Measurements from ENCODE around the gene EIF2B5.
A peak's percentile ranks its signal among the peaks of the same experiment; 100 is the strongest.
"Not testable (repeated sequence)": the region's sequence is repeated elsewhere in the genome, so short reads cannot be mapped to it uniquely, and the experiment has no call there.

Gene EIF2B5

DNA sequence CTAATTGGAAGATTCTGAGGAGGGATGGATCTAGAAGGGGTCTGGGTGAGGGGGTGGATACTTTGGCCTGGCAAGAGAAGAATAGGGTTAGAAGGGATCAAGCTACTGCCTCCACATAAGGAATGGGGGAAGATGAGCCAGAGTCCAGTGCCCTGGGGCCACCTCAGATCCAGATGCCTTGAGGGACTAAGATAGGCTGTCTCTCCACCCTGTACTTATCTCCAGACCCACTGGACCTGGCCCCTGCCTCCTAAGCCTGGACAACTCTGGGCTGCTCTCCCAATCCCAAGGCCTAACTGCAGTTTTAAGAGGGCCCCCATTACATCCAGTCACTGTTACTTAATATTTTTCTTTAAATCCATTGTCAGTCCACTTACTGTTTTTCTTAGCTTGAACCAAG lies 22.0 kb downstream of the EIF2B5 start:
- H3K36me3 ChIP-seq, result peaks cover 4% of the 10 kb centered on the region; the same call in 1 of the 2 replicates
- DNase-seq, result no peak
- peak overlapping the region; percentile 95 for H3K4me3 ChIP-seq (ENCODE audit: low read depth, low read length)
- no peaks in the 10 kb centered on the region for H3K9me3 ChIP-seq
- no peaks in the 10 kb centered on the region for H3K27me3 ChIP-seq
- TF ChIP-seq, protein P1, sequence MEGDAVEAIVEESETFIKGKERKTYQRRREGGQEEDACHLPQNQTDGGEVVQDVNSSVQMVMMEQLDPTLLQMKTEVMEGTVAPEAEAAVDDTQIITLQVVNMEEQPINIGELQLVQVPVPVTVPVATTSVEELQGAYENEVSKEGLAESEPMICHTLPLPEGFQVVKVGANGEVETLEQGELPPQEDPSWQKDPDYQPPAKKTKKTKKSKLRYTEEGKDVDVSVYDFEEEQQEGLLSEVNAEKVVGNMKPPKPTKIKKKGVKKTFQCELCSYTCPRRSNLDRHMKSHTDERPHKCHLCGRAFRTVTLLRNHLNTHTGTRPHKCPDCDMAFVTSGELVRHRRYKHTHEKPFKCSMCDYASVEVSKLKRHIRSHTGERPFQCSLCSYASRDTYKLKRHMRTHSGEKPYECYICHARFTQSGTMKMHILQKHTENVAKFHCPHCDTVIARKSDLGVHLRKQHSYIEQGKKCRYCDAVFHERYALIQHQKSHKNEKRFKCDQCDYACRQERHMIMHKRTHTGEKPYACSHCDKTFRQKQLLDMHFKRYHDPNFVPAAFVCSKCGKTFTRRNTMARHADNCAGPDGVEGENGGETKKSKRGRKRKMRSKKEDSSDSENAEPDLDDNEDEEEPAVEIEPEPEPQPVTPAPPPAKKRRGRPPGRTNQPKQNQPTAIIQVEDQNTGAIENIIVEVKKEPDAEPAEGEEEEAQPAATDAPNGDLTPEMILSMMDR (IDR thresholded peaks at IDR 0.05; ENCODE audit: low read depth, low read length), result no peak
- H3K4me1 ChIP-seq, result peaks cover 4% of the 10 kb centered on the region; the same call in 1 of the 2 replicates

DNA sequence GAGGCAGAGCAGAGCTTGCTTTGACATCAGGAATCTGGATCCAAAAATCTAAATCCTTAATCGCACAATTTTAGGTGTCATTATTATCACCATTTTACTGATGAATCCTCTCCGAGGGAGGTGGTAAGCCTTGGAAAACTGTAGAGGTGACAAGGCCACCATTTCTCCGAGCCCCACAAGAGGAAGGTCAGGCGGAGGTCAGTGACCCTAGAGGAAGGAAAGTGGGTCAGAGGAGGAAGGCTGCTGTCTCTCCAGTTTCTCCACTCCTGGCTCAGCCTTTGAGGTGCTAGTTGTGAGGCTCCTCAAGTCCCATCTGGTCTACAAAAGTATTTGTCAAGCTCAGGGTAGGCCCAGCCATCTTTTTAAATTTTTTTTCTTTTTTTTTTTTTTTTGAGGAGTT lies 23.2 kb downstream of the EIF2B5 start:
- no peak for DNase-seq
- Histone ChIP-seq H3K4me3 (ENCODE audit: low read depth, low read length) (no peak overlapping the region), H3K36me3 (peaks cover 9% of the 10 kb centered on the region), H3K27me3 (no peaks in the 10 kb centered on the region), H3K4me1 (peaks cover 4% of the 10 kb centered on the region; the same call in 1 of the 2 replicates), H3K9me3 (no peaks in the 10 kb centered on the region)
- TF ChIP-seq, protein P1 (IDR thresholded peaks at IDR 0.05; ENCODE audit: low read depth, low read length), result no peak

DNA sequence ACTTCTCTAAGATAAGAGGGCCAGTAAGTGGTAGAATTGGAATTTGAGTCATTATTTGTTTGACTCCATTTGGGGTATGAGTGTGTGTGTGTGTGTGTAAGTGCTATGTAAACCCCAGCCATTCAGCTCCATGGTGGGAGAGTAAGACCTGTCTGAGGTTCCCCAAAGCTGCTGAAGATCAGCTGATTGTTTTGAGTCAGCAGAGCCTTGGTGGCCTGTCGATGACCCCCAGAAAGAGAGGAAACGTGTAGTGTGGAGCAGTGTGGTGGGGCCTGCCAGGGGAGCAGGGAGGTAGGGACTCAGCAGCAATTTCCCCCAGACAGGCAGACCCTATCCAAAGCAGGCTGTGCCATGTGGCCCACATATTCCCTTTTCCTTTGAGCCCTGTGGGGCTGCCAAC lies 25.3 kb downstream of the EIF2B5 start:
- H3K27me3 ChIP-seq, result no peaks in the 10 kb centered on the region
- no peaks in the 10 kb centered on the region for H3K9me3 ChIP-seq
- no peak overlapping the region for H3K4me3 ChIP-seq (ENCODE audit: low read depth, low read length)
- TF ChIP-seq, protein P1 (IDR thresholded peaks at IDR 0.05; ENCODE audit: low read depth, low read length), result no peak
- peaks cover 4% of the 10 kb centered on the region; the same call in 1 of the 2 replicates for H3K4me1 ChIP-seq
- no peak for DNase-seq
- peaks cover 29% of the 10 kb centered on the region for H3K36me3 ChIP-seq

DNA sequence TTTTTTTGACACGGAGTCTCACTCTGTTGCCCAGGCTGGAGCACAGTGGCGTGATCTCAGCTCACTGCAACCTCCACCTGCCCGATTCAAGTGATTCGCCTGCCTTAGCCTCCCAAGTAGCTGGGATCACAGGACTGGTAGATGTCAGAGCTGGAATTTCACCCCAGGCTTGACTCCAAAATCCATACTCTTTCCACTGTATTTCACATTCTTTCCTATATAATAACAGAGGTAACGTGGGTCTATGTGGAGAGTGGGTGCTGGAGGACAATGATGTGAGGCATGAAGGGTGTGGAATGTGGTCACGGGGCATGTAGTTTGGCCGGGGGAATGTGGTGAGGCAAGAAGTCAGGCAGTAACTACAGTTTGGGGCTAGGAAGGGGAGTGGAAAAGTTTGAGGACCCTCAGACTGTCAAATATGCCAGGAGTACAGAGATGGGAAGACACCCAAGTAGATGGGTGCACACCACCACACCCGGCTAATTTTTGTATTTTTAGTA lies 27.5 kb downstream of the EIF2B5 start:
- DNase-seq; H3K4me3 ChIP-seq (ENCODE audit: low read depth, low read length); H3K4me1 ChIP-seq; H3K9me3 ChIP-seq; H3K27me3 ChIP-seq: not testable (repeated sequence)
- H3K36me3 ChIP-seq, result peaks cover 45% of the 10 kb centered on the region

DNA sequence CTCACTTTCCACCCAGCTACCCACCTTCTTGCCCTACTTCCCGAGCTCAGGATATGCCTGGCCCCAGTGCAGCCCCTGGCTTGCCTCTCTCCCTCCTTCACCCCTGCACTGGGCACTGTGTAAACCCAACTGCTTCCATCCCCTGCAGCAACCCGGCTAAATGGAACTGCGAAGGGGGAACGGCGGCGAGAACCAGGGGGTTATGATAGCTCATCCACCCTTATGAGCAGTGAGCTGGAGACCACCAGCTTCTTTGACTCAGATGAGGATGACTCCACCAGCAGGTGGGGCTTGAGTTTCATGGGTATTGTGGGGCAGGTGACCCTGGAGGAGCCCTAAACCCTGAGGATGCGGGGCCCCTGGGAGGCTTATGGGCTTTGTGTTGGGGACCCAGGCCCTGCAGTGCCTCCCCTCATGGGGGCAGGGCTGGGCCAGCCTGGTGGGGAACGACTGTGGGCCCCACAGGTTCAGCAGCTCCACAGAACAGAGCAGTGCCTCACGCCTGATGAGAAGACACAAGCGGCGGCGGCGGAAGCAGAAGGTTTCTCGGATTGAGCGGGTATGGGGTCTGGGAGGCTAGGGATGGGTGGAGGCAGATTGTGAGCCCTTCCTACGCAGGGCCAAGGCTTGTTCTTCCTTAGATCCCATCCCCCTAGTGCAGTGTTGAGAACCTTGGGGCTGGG lies 29.6 kb downstream of the EIF2B5 start:
- no peak for DNase-seq
- TF ChIP-seq, protein P1 (IDR thresholded peaks at IDR 0.05; ENCODE audit: low read depth, low read length), result no peak
- peaks cover 58% of the 10 kb centered on the region for H3K36me3 ChIP-seq
- H3K4me1 ChIP-seq, result no peaks in the 10 kb centered on the region
- H3K9me3 ChIP-seq, result no peaks in the 10 kb centered on the region
- no peaks in the 10 kb centered on the region for H3K27me3 ChIP-seq
- H3K4me3 ChIP-seq (ENCODE audit: low read depth, low read length), result no peak overlapping the region

DNA sequence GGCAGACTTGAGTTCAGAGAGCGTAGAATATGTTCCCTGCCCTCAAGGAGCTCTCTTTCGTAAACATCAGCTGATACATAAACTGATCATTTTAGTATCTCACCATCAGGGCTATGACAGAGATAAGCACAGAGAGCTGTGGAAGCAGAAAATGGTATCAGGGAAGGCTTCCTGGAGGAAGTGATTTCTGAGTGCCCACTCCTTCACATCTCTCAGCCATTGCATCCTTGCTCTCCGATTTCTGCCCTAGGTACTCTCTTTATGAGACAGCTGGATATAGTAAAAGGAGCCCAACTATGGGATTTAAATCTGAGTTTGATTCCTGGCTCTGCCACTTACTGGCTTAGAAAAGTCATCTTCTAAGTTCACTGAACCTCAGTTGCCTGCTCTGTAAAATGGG lies 30.4 kb downstream of the EIF2B5 start:
- no peak for DNase-seq
- H3K27me3 ChIP-seq, result no peaks in the 10 kb centered on the region
- H3K4me1 ChIP-seq, result no peaks in the 10 kb centered on the region
- H3K9me3 ChIP-seq, result no peaks in the 10 kb centered on the region
- TF ChIP-seq, protein P1 (IDR thresholded peaks at IDR 0.05; ENCODE audit: low read depth, low read length), result no peak
- no peak overlapping the region for H3K4me3 ChIP-seq (ENCODE audit: low read depth, low read length)
- peaks cover 64% of the 10 kb centered on the region for H3K36me3 ChIP-seq
